Measurements from ENCODE around the gene SERP2. TPM values are rescaled to one million over a fixed set of nuclear protein-coding genes. Genes with fewer than 3 reads are reported as not detected.

SERP2 gene
- total RNA-seq, 1 donor from 2014 or later: 10.6 TPM

DNA sequence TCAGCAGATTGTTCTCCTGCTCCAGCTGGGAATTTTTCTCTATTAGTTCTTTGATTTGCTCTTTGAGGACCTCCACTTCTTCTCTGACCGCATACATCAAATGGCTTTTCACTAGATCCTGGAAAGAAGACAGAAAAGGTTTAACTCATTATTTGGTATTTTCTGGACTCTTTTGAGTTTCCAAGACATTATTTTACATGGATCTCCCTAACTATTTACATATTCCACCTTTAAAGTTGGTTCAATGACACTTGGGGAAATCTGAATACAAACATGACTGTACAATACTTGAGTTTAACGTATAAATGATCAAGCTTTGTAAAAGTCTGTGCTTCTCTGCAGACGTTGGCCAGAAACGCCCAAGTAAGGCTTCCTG, 61.1 kb downstream of the SERP2 start:
- DNase-seq (ENCODE audit: low spot score): no peak

DNA sequence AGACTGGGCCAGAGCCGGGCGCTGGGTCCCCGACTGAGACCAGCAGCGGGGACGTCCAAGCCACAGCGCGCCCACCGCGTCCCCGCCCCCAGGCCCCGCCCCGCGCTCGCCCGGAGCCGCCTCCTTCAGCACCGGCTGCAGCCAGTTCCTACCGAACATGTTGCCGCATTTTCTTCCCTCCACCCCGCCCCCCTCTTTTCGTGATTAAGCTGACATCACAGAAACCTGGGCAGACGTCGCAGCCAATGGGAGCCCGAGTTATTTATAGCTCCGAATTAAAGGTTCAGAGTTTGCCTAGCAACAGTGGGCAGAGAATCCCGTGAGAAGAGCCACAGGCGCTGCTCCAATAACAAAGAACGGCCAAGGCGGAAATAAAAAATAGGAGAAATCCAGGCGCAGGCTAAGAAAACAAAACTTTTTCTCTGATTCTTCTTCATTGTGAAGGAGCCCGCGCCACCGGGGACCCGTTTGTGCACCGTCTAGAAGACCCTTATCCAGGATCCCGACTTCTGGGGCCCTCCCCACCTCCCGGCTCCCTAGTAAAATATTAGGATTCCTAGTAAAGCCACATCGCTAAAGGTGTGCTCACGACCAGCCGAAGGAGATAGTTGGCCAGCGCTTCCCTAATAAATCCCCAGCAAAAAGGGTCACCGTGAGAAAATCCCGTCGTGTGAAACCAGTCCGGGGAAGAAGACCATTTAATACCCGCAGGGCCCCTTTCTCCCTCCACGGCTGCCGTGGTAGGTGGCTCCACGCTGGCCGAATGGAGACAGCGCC, 61.7 kb downstream of the SERP2 start:
- DNase-seq (ENCODE audit: low spot score): peak; percentile 99

DNA sequence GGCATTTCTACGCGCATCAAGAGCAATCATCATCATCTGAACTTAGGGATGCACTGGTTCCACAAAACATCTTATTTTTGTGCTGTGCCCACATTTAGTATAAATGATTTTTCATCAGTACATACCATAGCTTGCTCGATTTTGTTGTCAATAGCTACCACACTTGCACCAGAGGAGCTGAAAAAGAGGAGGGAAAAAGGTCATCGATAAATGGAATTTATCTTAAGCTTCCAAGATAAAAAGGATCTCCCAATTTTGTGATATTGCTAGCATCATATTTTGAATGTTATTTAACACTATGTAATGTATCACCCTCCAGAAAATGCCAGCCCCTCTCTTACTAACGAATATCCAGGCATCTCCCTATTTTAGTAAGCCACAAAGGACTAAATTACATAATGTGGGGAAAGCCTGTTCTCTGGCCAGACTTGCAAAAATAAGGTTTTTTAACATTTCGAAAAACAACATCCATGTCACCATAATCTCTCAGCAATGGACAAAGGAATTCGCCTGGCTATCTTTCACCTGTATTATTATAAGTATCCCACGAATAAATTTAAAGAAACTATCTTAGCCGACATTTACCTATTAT, 62.4 kb downstream of the SERP2 start:
- DNase-seq (ENCODE audit: low spot score): no peak

DNA sequence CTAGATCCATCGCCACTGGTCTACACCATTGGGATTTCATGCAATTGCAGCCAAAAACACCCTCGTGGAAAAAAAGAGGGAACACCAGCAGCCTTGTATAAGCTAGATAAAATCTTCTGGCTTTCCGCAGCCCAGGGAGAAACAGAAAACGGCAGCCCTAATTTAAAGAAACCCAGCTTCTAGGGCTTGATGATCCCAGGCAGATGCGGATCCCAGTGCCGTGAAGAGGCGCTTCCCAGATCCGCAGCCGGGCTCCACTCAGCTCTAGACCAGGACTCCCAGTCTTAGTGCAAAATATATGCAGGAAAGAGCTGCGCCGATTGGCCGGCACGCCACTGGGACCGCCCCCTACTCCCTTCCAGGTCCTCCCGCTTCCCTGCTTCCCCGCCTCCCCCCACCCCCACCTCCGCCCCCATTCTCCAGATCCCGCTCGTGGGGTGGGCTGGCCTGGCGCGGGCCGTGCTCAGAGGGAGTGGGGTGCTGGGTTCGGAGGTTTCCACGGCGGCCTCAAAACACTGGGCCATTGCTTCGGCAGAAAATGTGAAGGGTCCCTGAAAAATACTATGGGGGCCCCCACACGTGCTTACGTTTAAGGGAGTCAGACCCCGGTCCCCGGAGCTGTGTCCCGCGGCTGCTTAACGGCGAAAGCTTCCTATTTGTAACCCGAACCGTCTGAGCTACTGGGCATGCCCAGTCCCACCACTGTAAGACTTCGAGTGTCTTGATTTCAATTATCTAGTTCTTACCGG, 63.1 kb downstream of the SERP2 start:
- peak; percentile 96 for DNase-seq (ENCODE audit: low spot score)

DNA sequence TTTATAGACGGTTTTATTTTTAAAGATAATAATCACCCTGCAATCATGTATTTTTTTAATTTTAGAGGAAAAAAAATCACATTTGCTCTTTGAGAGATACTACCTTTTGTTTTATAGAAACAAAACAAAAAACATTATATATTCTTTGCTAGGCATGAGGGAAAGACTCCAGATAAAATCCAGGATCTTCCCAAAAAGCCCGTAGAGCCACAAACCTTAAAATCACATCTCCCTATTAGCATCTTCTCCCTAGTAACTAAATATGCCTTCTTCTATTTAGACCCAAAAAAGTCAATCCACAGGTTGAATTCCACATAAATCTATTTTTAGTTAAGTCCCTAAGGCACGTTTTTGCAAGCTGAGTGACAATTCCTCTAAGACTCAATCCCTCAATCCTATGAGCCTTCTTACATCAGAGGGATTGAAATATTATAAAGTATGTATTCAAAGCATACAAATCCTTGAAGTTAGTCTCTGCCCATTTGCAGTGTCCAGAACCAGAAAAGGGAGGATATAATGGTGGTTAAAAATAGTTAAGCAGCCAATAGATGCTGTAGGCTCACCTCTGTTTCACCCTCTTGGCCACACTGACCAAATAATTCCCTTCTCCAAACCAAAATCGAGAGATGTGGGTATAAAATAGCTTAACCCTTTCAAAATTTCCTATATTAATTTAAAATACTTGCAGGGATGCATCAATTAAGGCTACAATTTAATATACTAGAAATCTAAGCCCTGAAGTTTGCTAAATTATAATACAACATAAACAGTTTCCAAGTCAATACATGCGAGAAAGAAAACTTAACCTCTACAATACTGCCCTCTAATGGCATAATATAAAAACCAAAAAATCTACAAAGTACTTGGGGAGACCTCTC, 64.0 kb downstream of the SERP2 start:
- DNase-seq (ENCODE audit: low spot score): no peak

DNA sequence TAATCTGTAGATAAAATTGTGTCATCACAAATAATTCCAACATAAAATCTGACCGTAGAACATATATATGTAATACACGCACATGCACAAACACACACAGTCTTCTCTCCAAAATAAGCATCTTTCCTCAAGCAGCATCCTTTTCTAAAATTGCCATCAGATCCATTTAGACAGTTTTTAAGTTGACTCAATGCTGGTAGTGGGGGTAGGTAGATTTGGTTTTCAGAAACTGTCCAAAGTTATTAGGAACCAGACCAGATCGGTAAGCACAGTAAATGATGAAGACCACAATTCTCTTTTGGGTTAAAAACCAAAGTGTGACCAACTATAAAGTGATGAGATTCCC, 64.6 kb downstream of the SERP2 start:
- no peak for DNase-seq (ENCODE audit: low spot score)

DNA sequence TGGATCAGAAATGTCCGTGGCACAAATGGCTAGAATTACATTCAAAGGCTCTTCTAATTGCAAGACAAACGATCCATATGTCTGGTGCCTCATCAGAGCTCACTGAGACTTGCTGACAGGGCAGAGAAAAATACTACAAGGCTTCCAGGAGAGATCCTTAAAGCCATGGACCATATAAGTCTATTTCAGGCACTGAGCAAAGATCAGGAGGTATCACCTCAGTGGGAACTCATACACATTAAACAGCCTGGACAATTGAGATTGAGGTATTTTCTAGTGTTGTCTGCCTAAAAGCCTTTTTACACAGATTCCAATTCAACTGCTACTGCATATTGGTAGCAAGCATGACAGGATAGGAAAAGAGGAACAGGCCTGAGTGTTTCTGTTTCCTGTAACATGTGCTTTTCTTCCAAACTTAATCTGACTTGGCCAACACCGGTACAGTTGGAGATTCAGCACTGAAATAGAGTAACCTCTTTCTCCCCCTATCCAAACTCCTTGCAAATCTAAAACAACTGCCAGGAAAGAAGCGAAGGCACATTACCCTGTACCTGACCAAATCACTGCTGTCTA, 65.9 kb downstream of the SERP2 start:
- no peak for DNase-seq (ENCODE audit: low spot score)

DNA sequence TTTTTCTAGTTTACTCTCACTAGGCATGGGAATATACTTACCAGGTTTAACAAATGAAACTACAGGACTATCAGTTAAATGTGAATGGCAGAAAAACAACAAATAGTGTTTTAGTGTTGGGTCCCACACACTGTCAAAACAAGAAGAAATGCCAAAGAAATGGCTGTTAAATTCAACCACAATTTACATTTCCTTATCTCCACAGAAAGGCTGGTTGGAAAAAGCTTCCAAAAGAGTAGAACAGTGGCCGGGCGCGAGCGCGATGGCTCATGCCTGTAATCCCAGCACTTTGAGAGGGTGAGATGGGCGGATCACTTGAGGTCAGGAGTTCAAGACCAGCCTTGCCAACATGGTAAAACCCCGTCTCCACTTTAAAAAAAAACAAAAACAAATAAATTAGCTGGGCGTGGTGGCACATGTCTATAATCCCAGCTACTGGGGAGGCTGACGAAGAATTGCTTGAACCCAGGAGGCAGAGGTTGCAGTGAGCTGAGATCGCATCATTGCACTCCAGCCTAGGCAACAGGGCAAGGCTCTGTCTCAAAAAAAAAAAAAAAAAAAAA, 66.5 kb downstream of the SERP2 start:
- no peak for DNase-seq (ENCODE audit: low spot score)

Other genes starting within 250 kb of the SERP2 start
- 162 TPM for gene TSC22D1, start 202.5 kb downstream of the SERP2 start, total RNA-seq